Natural killer cell treated with Interleukin-12 subunit alpha and Interleukin-12 subunit beta and Interleukin-15 and Interleukin-18, amount 100 ng/mL, for 72 hours (primary cell): Measurements from ENCODE around the gene MGME1. TPM values are rescaled to one million over a fixed set of nuclear protein-coding genes. Genes with fewer than 3 reads are reported as not detected.
A peak's percentile ranks its signal among the peaks of the same experiment; 100 is the strongest.

ENCODE experiments used
- ATAC-seq, 2 donors: fragments of 150-1000 bp; cut with Tn5 transposase in 1 of 2; sonication (Bioruptor Pico), chemical (Tn5 transposase) in 1 of 2; 2 replicates each; pipeline ENCODE4 v1.10.0; 2021
- DNase-seq: peaks from one replicate; pipeline ENCODE4 v3.0.0; 2022; ENCODE audit warnings: low spot score
- H3K27ac Mint-ChIP-seq, 2 donors: 1 replicate in 1 of 2; 2 replicates in 1 of 2; pipeline ENCODE4 v1.8.0; 2022; ENCODE audit warnings: mixed read lengths in 2 of 2, mild to moderate bottlenecking in 1 of 2, moderate library complexity in 1 of 2
- H3K27me3 Mint-ChIP-seq, 2 donors: 1 replicate in 1 of 2; 2 replicates in 1 of 2; pipeline ENCODE4 v1.8.0; 2022; ENCODE audit warnings: mixed read lengths in 2 of 2
- H3K36me3 Mint-ChIP-seq: one replicate; pipeline ENCODE4 v1.8.0; 2022; ENCODE audit warnings: mixed read lengths
- H3K4me1 Mint-ChIP-seq, 2 donors: 1 replicate in 1 of 2; 2 replicates in 1 of 2; pipeline ENCODE4 v1.8.0; 2022; ENCODE audit warnings: low read depth in 2 of 2, mixed read lengths in 2 of 2, mild to moderate bottlenecking in 1 of 2
- H3K4me3 Mint-ChIP-seq: one replicate; pipeline ENCODE4 v1.8.0; 2022; ENCODE audit warnings: mixed read lengths
- H3K9me3 Mint-ChIP-seq: 2 replicates; pipeline ENCODE4 v1.8.0; 2022; ENCODE audit warnings: mixed read lengths
- total RNA-seq, 2 donors: library from RNA; stranded (reverse); gene quantifications; one replicate each; pipeline ENCODE4 v1.2.3, GENCODE V29; 2022

MGME1 gene
- total RNA-seq, 2 donors from 2014 or later = 20.2 to 30.3 TPM

DNA sequence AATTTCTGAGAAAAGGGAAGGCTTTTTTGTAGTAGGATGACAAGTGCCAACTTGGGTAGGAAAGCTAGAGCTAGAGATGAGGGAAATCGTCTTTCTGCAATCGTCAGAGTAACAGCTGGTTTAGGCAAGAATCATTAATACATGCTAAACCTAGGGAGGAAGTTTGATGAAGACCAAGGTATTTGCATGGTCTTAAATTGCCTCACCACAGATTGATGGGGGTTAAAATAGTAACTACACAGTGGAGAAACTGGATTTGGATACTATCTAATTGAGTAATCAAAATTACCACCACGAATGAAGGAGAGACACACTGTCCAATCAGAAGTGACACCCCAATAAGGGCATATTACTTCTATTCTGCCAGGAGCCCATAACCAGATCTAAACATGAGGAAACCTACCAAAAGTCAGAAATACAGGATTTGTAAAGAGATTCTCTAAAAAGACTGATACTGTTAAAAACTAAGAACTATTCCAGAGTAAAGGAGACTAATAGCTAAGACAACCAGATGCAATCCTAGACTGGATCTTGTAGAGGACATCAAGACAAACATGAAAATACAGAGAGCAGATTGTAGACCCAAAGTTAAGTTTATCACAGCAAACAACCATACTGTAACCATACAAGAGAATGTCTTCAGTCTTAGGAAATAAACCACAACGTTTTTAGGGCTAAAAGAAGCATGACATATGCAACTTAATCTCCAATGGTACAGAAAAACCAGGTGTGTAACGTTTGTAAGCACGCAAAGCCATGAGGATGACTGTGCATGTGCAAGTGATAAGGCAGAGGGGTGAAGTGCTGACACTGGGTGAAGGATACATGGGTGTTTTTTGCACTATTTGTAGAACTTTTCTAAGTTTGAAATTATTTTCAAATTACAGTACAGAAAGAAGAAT, 22.0 kb upstream of the MGME1 start:
- ATAC-seq (no peak), DNase-seq (no peak)
- Mint-ChIP-seq H3K4me1 (peaks cover 6 to 8% of the 10 kb centered on the region in 2 donors), H3K9me3 (no peaks in the 10 kb centered on the region), H3K36me3 (peaks cover 54% of the 10 kb centered on the region), H3K4me3 (no peak overlapping the region), H3K27me3 (no peaks in the 10 kb centered on the region), H3K27ac (peak overlapping the region in 1 of 2 donors; percentile 40)

DNA sequence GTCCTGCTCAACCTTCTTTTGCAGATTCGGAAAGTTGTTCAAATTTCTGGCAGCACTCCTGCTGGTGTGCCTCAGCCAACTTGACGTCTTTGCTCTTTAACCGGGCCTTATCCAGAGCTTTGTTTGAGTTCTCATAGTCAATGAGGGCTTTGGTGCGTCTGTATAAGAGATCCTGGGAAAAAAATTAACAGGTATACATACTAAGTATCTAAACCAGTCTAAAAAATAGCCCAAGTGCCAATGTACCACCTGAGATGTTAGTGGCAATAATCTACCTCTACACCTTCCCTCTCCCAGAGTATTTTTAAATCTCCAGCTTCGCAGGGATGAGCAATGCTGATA, 21.4 kb upstream of the MGME1 start:
- Mint-ChIP-seq H3K36me3 (peaks cover 53% of the 10 kb centered on the region), H3K4me3 (no peak overlapping the region), H3K27ac (no peak overlapping the region), H3K4me1 (peaks cover 6 to 8% of the 10 kb centered on the region in 2 donors), H3K27me3 (no peaks in the 10 kb centered on the region), H3K9me3 (no peaks in the 10 kb centered on the region)
- DNase-seq (no peak), ATAC-seq (no peak)

DNA sequence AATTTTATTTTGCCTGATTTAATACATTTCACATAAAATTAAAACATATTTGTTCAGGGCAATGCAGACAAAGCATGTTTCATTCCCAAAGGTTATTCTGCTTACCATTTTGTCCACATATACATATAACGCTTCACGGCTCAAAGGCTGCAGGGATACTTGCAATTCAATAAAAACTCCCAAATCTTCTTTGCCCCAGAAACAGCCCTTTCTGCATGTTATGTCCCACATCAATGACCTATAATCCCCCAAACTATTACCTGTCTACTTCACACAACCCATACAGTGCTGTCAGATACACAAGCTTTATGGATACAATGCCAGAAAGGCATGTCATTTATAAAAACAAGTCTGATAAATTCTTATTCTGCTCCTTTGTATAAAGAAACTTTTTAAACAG, 20.4 kb upstream of the MGME1 start:
- no peak for DNase-seq
- H3K27ac Mint-ChIP-seq = peak overlapping the region; percentile 7 to 15
- H3K9me3 Mint-ChIP-seq = no peaks in the 10 kb centered on the region
- H3K4me3 Mint-ChIP-seq = no peak overlapping the region
- no peak for ATAC-seq
- no peaks in the 10 kb centered on the region for H3K27me3 Mint-ChIP-seq
- peaks cover 6 to 11% of the 10 kb centered on the region in 2 donors for H3K4me1 Mint-ChIP-seq
- H3K36me3 Mint-ChIP-seq = peaks cover 54% of the 10 kb centered on the region

GRCh38 chr20:17949899-17950298, 18.9 kb upstream of the MGME1 start:
- Mint-ChIP-seq H3K27me3 (no peaks in the 10 kb centered on the region), H3K4me1 (peaks cover 3 to 13% of the 10 kb centered on the region in 2 donors), H3K9me3 (no peaks in the 10 kb centered on the region), H3K4me3 (no peak overlapping the region), H3K27ac (no peak overlapping the region), H3K36me3 (peaks cover 57% of the 10 kb centered on the region)
- ATAC-seq (no peak), DNase-seq (no peak)

DNA sequence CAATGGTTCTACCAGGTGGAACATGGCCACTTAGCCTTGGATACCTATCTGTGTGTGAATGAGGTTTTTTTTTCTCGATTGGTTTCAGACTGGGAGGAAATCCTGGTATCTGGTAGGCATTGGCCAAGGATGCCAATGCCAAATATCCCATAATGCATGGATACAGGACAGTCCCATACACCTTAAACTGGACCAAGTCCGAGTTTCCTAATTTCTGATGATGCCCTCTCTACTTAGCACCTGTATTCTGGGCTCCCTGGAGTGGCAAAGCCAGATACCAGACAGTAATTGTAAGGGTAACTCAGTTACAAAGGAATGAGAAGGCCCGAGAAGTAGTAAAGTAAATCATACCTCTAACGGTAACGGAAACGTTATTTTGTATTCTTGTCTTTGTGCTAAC, 18.1 kb upstream of the MGME1 start:
- Mint-ChIP-seq H3K4me3 (no peak overlapping the region), H3K9me3 (no peaks in the 10 kb centered on the region), H3K27me3 (no peaks in the 10 kb centered on the region), H3K27ac (no peak overlapping the region), H3K36me3 (peaks cover 60% of the 10 kb centered on the region), H3K4me1 (peaks cover 7 to 18% of the 10 kb centered on the region in 2 donors)
- no peak for ATAC-seq
- no peak for DNase-seq

GRCh38 chr20:17951323-17951722, 17.5 kb upstream of the MGME1 start:
- Mint-ChIP-seq H3K36me3 (peaks cover 58% of the 10 kb centered on the region), H3K27me3 (no peaks in the 10 kb centered on the region), H3K9me3 (no peaks in the 10 kb centered on the region), H3K4me3 (no peak overlapping the region), H3K27ac (no peak overlapping the region), H3K4me1 (peaks cover 12 to 23% of the 10 kb centered on the region in 2 donors)
- ATAC-seq (no peak), DNase-seq (no peak)

DNA sequence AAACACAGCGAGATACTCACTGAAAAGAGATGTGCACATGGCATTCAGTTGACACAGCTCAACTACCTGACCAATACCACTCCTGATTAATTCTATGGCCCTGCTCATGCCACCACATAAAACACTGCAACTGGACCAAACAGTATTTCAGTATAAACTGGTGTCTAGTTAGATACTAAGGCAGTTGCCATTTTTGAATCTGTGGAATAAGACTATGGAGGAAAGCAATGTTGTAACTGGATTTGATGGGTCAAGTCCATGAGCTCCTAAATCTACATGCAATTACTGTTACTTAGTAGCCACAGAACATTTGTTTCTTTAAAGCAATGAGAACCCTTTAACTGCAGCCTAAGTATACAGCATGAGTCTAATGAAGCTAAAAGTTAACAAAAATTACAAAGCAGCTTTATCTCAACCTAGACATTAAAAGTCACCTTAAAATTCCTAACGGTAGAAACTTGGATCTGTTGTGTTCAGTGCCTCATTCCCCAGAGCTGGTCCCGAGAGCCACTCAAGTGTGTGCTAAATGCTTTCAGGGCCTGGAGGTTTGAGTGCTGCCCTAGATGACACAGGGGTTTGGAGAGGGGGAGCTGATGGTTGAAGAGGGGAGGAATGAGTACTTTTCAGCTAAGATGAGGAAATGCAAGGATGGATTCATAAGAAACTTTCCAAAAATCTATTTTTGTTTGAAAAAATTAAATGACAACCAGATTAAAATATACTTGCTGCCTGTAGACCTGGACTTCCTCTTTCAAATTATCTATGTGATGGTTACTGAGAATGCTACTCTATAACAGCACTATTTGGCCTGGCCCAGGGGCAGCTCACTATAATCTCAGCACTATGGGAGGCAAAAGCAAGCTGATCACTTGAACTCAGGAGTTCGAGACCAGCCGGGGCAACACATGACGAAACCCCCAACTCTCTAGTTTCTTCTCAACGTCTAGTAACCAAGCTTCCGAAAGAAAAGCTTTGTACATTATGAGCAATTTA, 15.8 kb upstream of the MGME1 start:
- no peak overlapping the region for H3K4me3 Mint-ChIP-seq
- H3K36me3 Mint-ChIP-seq = peaks cover 49% of the 10 kb centered on the region
- ATAC-seq (no peak), DNase-seq (no peak)
- peaks cover 19 to 30% of the 10 kb centered on the region in 2 donors for H3K4me1 Mint-ChIP-seq
- H3K9me3 Mint-ChIP-seq = no peaks in the 10 kb centered on the region
- H3K27me3 Mint-ChIP-seq = no peaks in the 10 kb centered on the region
- H3K27ac Mint-ChIP-seq = no peak overlapping the region

GRCh38 chr20:17953935-17954334, 14.9 kb upstream of the MGME1 start:
- peak overlapping the region in 1 of 2 donors; percentile 62 for H3K27ac Mint-ChIP-seq
- no peak overlapping the region for H3K4me3 Mint-ChIP-seq
- no peak for ATAC-seq
- H3K9me3 Mint-ChIP-seq = no peaks in the 10 kb centered on the region
- peaks cover 42% of the 10 kb centered on the region for H3K36me3 Mint-ChIP-seq
- peaks cover 27 to 35% of the 10 kb centered on the region in 2 donors for H3K4me1 Mint-ChIP-seq
- H3K27me3 Mint-ChIP-seq = no peaks in the 10 kb centered on the region
- DNase-seq = no peak

DNA sequence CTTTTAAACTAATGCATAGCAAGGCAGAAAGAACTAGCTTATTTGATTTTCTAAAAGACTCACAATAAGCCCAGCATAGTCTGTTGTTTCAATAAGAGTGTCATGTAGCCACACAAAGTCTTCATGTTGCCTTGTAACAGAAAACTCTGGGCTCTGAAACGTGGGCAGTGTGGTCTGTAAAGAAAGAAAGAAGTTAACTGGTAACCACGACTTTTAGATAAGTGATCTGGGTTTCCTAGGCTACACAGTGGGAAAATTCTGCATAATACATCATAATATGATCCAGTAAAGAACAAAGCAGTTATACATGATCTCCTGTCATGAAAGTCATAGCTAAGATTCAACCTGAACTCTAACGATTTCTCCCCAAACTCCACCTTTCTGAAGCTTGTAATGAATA, 13.5 kb upstream of the MGME1 start:
- Mint-ChIP-seq H3K4me3 (no peak overlapping the region), H3K36me3 (peaks cover 42% of the 10 kb centered on the region)
- ATAC-seq = no peak

DNA sequence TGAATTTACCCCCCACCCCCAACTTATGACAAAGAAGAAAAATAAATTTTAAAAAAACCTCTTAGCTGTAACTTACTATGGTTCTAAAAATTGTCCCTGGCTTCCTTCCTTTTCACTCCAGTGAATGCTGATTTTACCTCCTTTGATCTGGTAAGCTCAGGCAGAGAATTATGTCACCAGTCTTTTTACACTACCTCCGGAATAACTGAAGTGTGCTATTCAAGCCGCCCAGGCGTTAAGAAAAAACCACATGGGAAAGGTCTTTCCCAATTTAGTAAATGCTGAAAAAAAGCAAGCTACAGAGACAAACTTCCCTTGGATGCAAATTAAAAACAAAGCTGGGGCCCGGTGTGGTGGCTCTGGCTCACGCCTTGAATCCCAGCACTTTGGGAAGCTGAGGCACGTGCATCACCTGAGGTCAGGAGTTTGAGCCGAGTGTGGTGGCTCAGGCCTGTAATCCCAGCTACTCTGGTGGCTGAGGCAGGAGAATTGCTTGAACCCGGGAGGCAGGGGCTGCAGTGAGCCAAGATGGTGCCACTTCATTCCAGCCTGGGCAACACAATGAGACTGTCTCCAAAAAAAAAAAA, 12.6 kb upstream of the MGME1 start:
- no peak for ATAC-seq
- H3K9me3 Mint-ChIP-seq = no peaks in the 10 kb centered on the region
- H3K4me3 Mint-ChIP-seq = no peak overlapping the region
- H3K36me3 Mint-ChIP-seq = peaks cover 42% of the 10 kb centered on the region
- H3K4me1 Mint-ChIP-seq = peaks cover 43 to 51% of the 10 kb centered on the region in 2 donors
- no peak for DNase-seq
- peak overlapping the region; percentile 57 to 69 for H3K27ac Mint-ChIP-seq
- H3K27me3 Mint-ChIP-seq = no peaks in the 10 kb centered on the region

More for the DNA sequence above, 13.5 kb upstream of the MGME1 start:
- Mint-ChIP-seq H3K9me3 (no peaks in the 10 kb centered on the region), H3K4me1 (peaks cover 38 to 48% of the 10 kb centered on the region in 2 donors), H3K27ac (peak overlapping the region; percentile 57 to 69), H3K27me3 (no peaks in the 10 kb centered on the region)
- no peak for DNase-seq

DNA sequence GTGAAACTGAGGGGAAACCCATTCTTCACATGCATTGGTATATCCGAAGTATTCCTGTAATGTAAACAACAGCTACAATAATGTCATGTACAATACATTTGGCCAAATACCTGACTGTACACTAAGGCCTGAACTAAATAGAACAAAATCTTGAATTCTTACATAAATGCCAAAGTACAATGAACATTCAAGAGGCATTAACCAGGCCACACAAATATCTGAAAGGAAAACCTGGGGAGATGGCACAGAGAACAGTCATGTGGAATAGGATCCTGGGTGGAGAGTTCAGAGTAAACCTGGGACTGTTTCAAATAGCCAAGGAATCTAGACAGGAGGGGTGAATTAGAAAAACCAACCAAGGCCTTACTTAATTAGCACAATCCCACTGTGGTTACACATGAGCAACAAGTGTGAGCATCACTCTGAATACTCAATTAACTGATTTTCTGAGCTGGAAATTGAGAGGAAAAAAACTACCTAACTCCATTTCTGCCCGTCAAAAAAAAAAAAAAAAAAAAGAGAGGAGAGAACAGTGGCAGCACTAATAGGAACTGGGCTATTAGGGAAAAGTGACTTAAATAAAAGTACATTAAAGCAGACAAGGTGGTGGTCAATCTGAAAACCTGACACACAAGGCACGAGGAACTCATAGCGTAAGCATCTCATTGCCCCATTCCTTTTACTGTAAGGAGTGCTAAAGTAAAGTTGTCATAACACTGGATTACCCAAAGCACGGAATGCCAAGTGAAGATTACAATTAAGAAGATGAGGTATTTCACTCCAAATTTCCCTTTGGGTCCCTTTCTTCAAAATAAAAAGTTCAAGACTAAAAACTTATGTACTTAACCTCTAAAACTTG, 11.1 kb upstream of the MGME1 start:
- H3K36me3 Mint-ChIP-seq = peaks cover 37% of the 10 kb centered on the region
- H3K9me3 Mint-ChIP-seq = no peaks in the 10 kb centered on the region
- no peak for DNase-seq
- H3K27ac Mint-ChIP-seq = peak overlapping the region; percentile 77 to 99
- H3K4me1 Mint-ChIP-seq = peaks cover 56 to 62% of the 10 kb centered on the region in 2 donors
- H3K27me3 Mint-ChIP-seq = no peaks in the 10 kb centered on the region
- no peak overlapping the region for H3K4me3 Mint-ChIP-seq
- ATAC-seq = no peak

DNA sequence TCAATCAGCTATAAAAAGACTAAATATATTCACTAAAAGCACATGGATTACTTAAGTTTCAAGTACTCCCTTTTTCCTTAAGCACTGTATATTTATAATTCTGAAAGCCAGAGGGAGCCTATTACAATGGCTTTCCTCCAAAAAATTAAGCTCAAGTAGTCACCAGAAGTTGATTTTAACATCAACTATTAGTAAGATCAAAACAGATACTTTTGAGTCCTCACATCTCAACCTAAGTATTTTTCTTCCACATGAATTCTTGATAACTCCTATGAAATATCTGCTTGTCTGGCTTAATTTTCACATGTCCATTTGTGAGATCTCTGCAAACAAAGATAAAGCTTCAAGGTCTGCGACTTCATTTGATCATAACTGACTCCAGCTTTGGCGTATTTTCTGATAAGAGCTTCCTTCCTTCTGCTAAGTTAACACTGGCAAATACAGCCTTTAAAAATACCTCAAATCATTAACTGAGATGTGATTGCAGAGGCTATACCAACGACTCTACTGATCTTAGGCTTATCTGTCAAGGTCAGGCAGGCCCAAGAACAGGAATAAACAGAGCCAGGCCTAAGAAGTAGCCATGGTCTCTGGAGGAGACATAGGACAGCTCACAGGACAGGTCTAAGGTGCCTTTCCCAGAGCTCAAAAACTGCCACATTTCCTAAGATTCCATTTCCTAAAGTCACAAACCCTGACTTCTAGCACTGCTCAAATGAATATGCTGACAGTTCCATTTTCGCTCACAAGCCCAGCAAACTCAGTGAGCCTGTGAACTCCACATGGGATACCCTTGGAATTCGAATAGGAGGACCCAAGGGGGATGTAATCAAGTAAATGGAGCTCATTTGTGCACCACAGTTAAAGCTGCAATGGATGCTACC, 10.2 kb upstream of the MGME1 start:
- no peak for DNase-seq
- no peaks in the 10 kb centered on the region for H3K27me3 Mint-ChIP-seq
- H3K4me3 Mint-ChIP-seq = peak overlapping the region; percentile 79
- H3K36me3 Mint-ChIP-seq = peaks cover 35% of the 10 kb centered on the region
- no peak for ATAC-seq
- no peaks in the 10 kb centered on the region for H3K9me3 Mint-ChIP-seq
- peak overlapping the region; percentile 97 to 99 for H3K27ac Mint-ChIP-seq
- peaks cover 65 to 67% of the 10 kb centered on the region in 2 donors for H3K4me1 Mint-ChIP-seq
